Measurements from ENCODE around the gene CCR8. TPM values are rescaled to one million over a fixed set of nuclear protein-coding genes. Genes with fewer than 3 reads are reported as not detected.
"Not testable (repeated sequence)": the region's sequence is repeated elsewhere in the genome, so short reads cannot be mapped to it uniquely, and the experiment has no call there.

CCR8 gene
- total RNA-seq, 1 donor from 2014 or later = not detected

DNA sequence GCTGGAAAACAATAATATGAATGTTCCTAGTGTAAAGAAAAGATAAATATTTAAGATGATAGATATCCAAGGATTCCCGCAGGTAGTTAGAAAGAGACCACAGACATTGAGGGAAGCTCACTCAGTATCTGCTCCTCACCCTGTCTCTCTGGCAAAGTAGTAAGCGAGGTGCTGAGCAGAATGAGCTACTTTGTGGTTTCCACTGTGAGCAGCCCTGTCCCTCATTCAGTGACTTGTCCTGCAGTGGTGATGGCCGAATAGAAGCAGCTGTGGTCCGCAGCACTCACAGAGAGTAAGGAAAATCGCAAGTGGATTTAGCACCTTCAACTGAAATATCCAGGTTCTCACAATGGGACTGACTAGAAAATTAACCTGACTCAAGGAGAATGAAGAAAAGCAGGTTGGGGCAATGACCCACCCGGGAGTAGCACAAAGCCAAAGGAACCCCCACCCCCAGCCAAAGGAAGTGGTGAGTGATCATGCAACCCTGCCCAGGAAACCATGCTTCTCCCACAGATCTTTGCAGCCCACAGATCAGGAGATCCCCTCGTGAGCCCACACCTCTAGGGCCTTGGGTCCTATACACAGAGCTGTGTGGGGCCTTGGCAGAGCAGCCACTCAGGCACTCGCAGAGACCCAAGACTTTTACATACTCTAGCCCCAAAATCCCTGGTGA is 31.9 kb downstream of the CCR8 start:
- Mint-ChIP-seq H3K27ac (peak overlapping the region; percentile 15), H3K36me3 (ENCODE audit: insufficient read depth) (no peaks in the 10 kb centered on the region), H3K4me1 (ENCODE audit: low read depth) (peaks cover 25% of the 10 kb centered on the region), H3K9me3 (ENCODE audit: low read depth) (peaks cover 3% of the 10 kb centered on the region), H3K27me3 (peaks cover 7% of the 10 kb centered on the region), H3K4me3 (ENCODE audit: low read depth) (no peak overlapping the region)
- TF ChIP-seq, protein P1, sequence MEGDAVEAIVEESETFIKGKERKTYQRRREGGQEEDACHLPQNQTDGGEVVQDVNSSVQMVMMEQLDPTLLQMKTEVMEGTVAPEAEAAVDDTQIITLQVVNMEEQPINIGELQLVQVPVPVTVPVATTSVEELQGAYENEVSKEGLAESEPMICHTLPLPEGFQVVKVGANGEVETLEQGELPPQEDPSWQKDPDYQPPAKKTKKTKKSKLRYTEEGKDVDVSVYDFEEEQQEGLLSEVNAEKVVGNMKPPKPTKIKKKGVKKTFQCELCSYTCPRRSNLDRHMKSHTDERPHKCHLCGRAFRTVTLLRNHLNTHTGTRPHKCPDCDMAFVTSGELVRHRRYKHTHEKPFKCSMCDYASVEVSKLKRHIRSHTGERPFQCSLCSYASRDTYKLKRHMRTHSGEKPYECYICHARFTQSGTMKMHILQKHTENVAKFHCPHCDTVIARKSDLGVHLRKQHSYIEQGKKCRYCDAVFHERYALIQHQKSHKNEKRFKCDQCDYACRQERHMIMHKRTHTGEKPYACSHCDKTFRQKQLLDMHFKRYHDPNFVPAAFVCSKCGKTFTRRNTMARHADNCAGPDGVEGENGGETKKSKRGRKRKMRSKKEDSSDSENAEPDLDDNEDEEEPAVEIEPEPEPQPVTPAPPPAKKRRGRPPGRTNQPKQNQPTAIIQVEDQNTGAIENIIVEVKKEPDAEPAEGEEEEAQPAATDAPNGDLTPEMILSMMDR (IDR thresholded peaks at IDR 0.05; ENCODE audit: unreplicated experiment) = no peak
- DNase-seq (ENCODE audit: low spot score, unreplicated experiment) = no peak

DNA sequence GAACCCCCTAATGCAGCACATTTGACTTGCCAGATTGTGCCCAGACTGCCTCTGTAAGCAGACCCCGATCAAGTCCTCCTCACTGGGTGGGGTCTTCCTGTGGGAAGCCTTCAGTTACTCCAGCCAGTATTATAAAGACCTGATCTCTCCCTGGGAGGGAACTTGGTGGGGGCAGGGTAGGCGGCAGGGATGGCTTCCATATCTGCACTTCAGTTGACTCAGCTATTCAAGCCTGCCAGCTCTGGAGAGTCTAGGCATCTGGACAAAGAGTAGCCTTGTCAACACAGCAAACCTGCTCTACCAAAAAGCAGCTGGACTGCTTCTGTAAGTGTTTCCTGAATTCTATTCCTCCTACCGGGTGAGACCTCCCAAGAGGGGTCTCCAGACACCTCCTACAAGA is 32.7 kb downstream of the CCR8 start:
- H3K9me3 Mint-ChIP-seq (ENCODE audit: low read depth) = peaks cover 3% of the 10 kb centered on the region
- peaks cover 25% of the 10 kb centered on the region for H3K4me1 Mint-ChIP-seq (ENCODE audit: low read depth)
- peak overlapping the region; percentile 92 for H3K27ac Mint-ChIP-seq
- TF ChIP-seq, protein P1 (IDR thresholded peaks at IDR 0.05; ENCODE audit: unreplicated experiment) = no peak
- no peak overlapping the region for H3K4me3 Mint-ChIP-seq (ENCODE audit: low read depth)
- peaks cover 6% of the 10 kb centered on the region for H3K27me3 Mint-ChIP-seq
- DNase-seq (ENCODE audit: low spot score, unreplicated experiment) = no peak
- no peaks in the 10 kb centered on the region for H3K36me3 Mint-ChIP-seq (ENCODE audit: insufficient read depth)

DNA sequence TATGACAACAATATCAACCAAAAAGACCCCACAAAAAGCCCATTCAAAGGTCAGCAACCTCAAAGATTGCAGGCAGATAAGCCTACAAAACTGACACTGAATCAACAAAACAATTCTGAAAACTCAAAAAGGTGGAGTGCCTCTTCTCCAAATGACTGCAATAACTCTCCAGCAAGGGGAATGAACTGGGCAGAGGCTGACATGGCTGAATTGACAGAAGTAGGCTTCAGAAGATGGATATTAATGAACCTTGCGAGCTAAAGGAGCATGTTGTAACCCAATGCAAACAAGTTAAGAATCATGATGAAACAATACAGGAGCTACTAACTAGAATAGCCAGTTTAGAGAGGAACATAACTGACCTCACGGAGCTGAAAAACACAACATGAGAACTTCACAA is 33.3 kb downstream of the CCR8 start:
- H3K4me3 Mint-ChIP-seq (ENCODE audit: low read depth) = no peak overlapping the region
- no peak for DNase-seq (ENCODE audit: low spot score, unreplicated experiment)
- peaks cover 25% of the 10 kb centered on the region for H3K4me1 Mint-ChIP-seq (ENCODE audit: low read depth)
- peaks cover under 1% of the 10 kb centered on the region for H3K27me3 Mint-ChIP-seq
- H3K27ac Mint-ChIP-seq = peak overlapping the region; percentile 92
- no peaks in the 10 kb centered on the region for H3K36me3 Mint-ChIP-seq (ENCODE audit: insufficient read depth)
- TF ChIP-seq, protein P1 (IDR thresholded peaks at IDR 0.05; ENCODE audit: unreplicated experiment) = no peak
- peaks cover 3% of the 10 kb centered on the region for H3K9me3 Mint-ChIP-seq (ENCODE audit: low read depth)

DNA sequence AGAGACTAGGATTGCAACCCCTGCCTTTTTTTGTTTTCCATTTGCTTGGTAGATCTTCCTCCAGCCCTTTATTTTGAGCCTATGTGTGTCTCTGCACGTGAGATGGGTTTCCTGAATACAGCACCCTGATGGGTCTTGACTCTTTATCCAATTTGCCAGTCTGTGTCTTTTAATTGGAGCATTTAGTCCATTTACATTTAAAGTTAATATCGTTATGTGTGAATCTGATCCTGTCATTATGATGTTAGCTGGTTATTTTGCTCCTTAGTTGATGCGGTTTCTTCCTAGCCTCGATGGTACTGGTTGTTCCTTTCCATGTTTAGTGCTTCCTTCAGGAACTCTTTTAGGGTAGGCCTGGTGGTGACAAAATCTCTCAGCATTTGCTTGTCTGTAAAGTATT is 40.9 kb downstream of the CCR8 start:
- not testable (repeated sequence) for DNase-seq (ENCODE audit: low spot score, unreplicated experiment); H3K4me1 Mint-ChIP-seq (ENCODE audit: low read depth); H3K27ac Mint-ChIP-seq; H3K27me3 Mint-ChIP-seq; H3K4me3 Mint-ChIP-seq (ENCODE audit: low read depth); H3K36me3 Mint-ChIP-seq (ENCODE audit: insufficient read depth)
- peaks cover 23% of the 10 kb centered on the region for H3K9me3 Mint-ChIP-seq (ENCODE audit: low read depth)

DNA sequence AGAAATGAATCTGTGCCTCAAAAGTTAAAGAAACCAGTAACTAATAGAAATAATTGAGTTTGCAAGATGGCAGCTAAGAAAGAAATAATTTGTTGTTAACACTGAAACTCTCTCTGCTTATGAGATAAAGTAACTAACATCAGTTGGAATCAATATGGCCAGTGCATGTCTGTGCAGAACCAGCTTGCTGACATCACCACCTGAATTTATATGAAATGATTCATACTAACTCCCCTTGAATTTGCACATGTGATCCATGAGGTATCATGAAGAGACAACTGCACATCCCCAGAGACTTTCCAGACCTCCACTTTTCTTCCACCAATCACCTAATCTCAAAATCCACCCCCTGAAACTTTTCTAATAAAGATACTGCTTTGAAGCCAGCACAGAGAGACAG is 43.3 kb downstream of the CCR8 start:
- no peak overlapping the region for H3K27ac Mint-ChIP-seq
- H3K4me1 Mint-ChIP-seq (ENCODE audit: low read depth) = peaks cover 9% of the 10 kb centered on the region
- H3K4me3 Mint-ChIP-seq (ENCODE audit: low read depth) = no peak overlapping the region
- DNase-seq (ENCODE audit: low spot score, unreplicated experiment) = no peak
- TF ChIP-seq, protein P1 (IDR thresholded peaks at IDR 0.05; ENCODE audit: unreplicated experiment) = no peak
- peaks cover 3% of the 10 kb centered on the region for H3K27me3 Mint-ChIP-seq
- H3K9me3 Mint-ChIP-seq (ENCODE audit: low read depth) = peaks cover 23% of the 10 kb centered on the region
- H3K36me3 Mint-ChIP-seq (ENCODE audit: insufficient read depth) = peaks cover 1% of the 10 kb centered on the region
